ELR (cell line): ENCODE measurements around the gene HOXD12.

ENCODE experiments used
- DNase-seq: peaks from one replicate; pipeline ENCODE4 v3.0.0-alpha.2; 2015; ENCODE audit warnings: low read depth

HOXD12 gene

GRCh38 chr2:176093145-176093897, 6.3 kb upstream of the HOXD12 start:
- peak; percentile 44 for DNase-seq

GRCh38 chr2:176093898-176094249, 5.7 kb upstream of the HOXD12 start:
- no peak for DNase-seq

GRCh38 chr2:176094349-176094748, 5.2 kb upstream of the HOXD12 start:
- no peak for DNase-seq

- no peak for DNase-seq
These were observed 4.2 kb upstream of the HOXD12 start for GRCh38 chr2:176095421-176095820.

GRCh38 chr2:176096243-176096985, 3.2 kb upstream of the HOXD12 start:
- peak; percentile 49 for DNase-seq

- peak; percentile 87 for DNase-seq
These were observed 2.4 kb upstream of the HOXD12 start for GRCh38 chr2:176096986-176097819.

- DNase-seq, result no peak
These were observed 1.7 kb upstream of the HOXD12 start for GRCh38 chr2:176097820-176098365.

GRCh38 chr2:176098366-176099158, 1.0 kb upstream of the HOXD12 start:
- DNase-seq, result no peak

- DNase-seq, result no peak
These were observed 352 bp upstream of the HOXD12 start for GRCh38 chr2:176099159-176099727.

- no peak for DNase-seq
These were observed 1.0 kb downstream of the HOXD12 start for GRCh38 chr2:176100547-176101140.

- DNase-seq, result no peak
These were observed 1.7 kb downstream of the HOXD12 start for GRCh38 chr2:176101216-176101830.

- DNase-seq, result no peak
These were observed 2.2 kb downstream of the HOXD12 start for GRCh38 chr2:176101842-176102241.

- no peak for DNase-seq
These were observed 2.8 kb downstream of the HOXD12 start for GRCh38 chr2:176102309-176102866.

GRCh38 chr2:176103194-176103593, 3.6 kb downstream of the HOXD12 start:
- DNase-seq, result no peak

GRCh38 chr2:176103742-176104315, 4.2 kb downstream of the HOXD12 start:
- DNase-seq, result no peak

- DNase-seq, result peak; percentile 62
These were observed 4.9 kb downstream of the HOXD12 start for GRCh38 chr2:176104316-176105077.

- DNase-seq, result no peak
These were observed 5.6 kb downstream of the HOXD12 start for GRCh38 chr2:176105078-176105729.
